ENCODE measurements around the gene ACTR3.

- TF ChIP-seq CTCF (conservative IDR thresholded peaks at IDR 0.05; ENCODE audit: low read depth in 2 of 2) (no peak), STAT1 (IDR thresholded peaks at IDR 0.05; ENCODE audit: unreplicated experiment) (no peak), POLR2AphosphoS5 (IDR thresholded peaks at IDR 0.05; ENCODE audit: low read depth) (no peak), EZH2phosphoT487 (IDR thresholded peaks at IDR 0.05; ENCODE audit: unreplicated experiment) (no peak), EZH2 (IDR thresholded peaks at IDR 0.05; ENCODE audit: low read depth, unreplicated experiment) (no peak)
Measured at GRCh38 chr2:113842919-113843736, 46.8 kb upstream of the ACTR3 start.

Data from GM23338 (cell line).